Liver (tissue), 9 donors: Measurements from ENCODE around the gene VN1R2. TPM values are rescaled to one million over a fixed set of nuclear protein-coding genes. Genes with fewer than 3 reads are reported as not detected.
"Not testable (repeated sequence)": the region's sequence is repeated elsewhere in the genome, so short reads cannot be mapped to it uniquely, and the experiment has no call there.

Experiments
- DNase-seq: peaks from one replicate; pipeline ENCODE4 v3.0.0-alpha.2; 2017; ENCODE audit warnings: low spot score
- H3K27ac ChIP-seq, 2 donors: one replicate each; pipeline ENCODE4 v1.7.0; 2013; ENCODE audit warnings: inconsistent platforms in 2 of 2, low read length in 2 of 2, control low read depth in 1 of 2, low read depth in 1 of 2, mild to moderate bottlenecking in 1 of 2
- H3K27me3 ChIP-seq, 4 donors: one replicate each; pipeline versions ENCODE4 v1.6.1 to v1.7.0; 2013; ENCODE audit warnings: low read length in 3 of 4, inconsistent platforms in 1 of 4, mild to moderate bottlenecking in 1 of 4, moderate library complexity in 1 of 4; ENCODE audit not compliant: control insufficient read depth in 4 of 4, insufficient read depth in 4 of 4
- H3K36me3 ChIP-seq, 4 donors: one replicate each; pipeline versions ENCODE4 v1.6.1 to v1.7.0; 2013; ENCODE audit warnings: low read length in 3 of 4, mild to moderate bottlenecking in 3 of 4, low read depth in 1 of 4, moderate library complexity in 1 of 4; ENCODE audit not compliant: control insufficient read depth in 4 of 4, insufficient read depth in 3 of 4
- H3K4me1 ChIP-seq, 4 donors: one replicate each; pipeline versions ENCODE4 v1.6.1 to v1.7.0; 2013; ENCODE audit warnings: low read length in 3 of 4, mild to moderate bottlenecking in 3 of 4, moderate library complexity in 1 of 4; ENCODE audit not compliant: control insufficient read depth in 4 of 4, insufficient read depth in 4 of 4
- H3K4me3 ChIP-seq, 3 donors: one replicate each; pipeline versions ENCODE4 v1.6.1 to v1.7.0; 2013; ENCODE audit warnings: low read length in 3 of 3, control low read depth in 1 of 3, low read depth in 1 of 3, mild to moderate bottlenecking in 1 of 3
- H3K9ac ChIP-seq, 2 donors: one replicate each; pipeline ENCODE4 v1.7.0; 2013; ENCODE audit warnings: low read length in 2 of 2, mild to moderate bottlenecking in 2 of 2, moderate library complexity in 2 of 2, control low read depth in 1 of 2, low read depth in 1 of 2
- H3K9me3 ChIP-seq, 4 donors: one replicate each; pipeline versions ENCODE4 v1.6.1 to v1.7.0; 2013; ENCODE audit warnings: low read length in 3 of 4; ENCODE audit not compliant: control insufficient read depth in 4 of 4
- ATF3 ChIP-seq: IDR thresholded peaks from 2 replicates; pipeline ENCODE4 v1.6.1; 2016; ENCODE audit warnings: antibody characterized with exemption
- CTCF ChIP-seq: fragments of 150-350 bp; IDR thresholded peaks from 2 replicates; pipeline ENCODE4 v1.5.1; 2017; ENCODE audit warnings: improper control_type of control experiment, low read depth, low read length; ENCODE audit not compliant: missing input control
- EGR1 ChIP-seq, 2 donors: IDR thresholded peaks; 2 replicates each; pipeline ENCODE4 v1.6.1; 2016 to 2018; ENCODE audit warnings: antibody characterized with exemption in 2 of 2, low read depth in 2 of 2
- FOXA1 ChIP-seq: IDR thresholded peaks from 2 replicates; pipeline ENCODE4 v1.6.1; 2016; ENCODE audit warnings: antibody characterized with exemption
- GABPA ChIP-seq, 2 donors: IDR thresholded peaks in 1 of 2; conservative IDR thresholded peaks in 1 of 2; 2 replicates each; pipeline ENCODE4 v1.6.1; 2016; ENCODE audit warnings: antibody characterized with exemption in 2 of 2, mild to moderate bottlenecking in 1 of 2, moderate library complexity in 1 of 2
- HNF4A ChIP-seq, 2 donors: conservative IDR thresholded peaks; 2 replicates each; pipeline ENCODE4 v1.6.1; 2016; ENCODE audit warnings: antibody characterized with exemption in 2 of 2, mild to moderate bottlenecking in 2 of 2
- JUND ChIP-seq, 2 donors: IDR thresholded peaks; 2 replicates each; pipeline ENCODE4 v1.6.1; 2016; ENCODE audit warnings: antibody characterized with exemption in 2 of 2
- MAX ChIP-seq: IDR thresholded peaks from 2 replicates; pipeline ENCODE4 v1.6.1; 2016; ENCODE audit warnings: antibody characterized with exemption
- NR2F2 ChIP-seq: IDR thresholded peaks from 2 replicates; pipeline ENCODE4 v1.6.1; 2016; ENCODE audit warnings: antibody characterized with exemption
- RAD21 ChIP-seq, 2 donors: IDR thresholded peaks; 2 replicates each; pipeline ENCODE4 v1.6.1; 2016; ENCODE audit warnings: antibody characterized with exemption in 2 of 2, mild to moderate bottlenecking in 2 of 2
- REST ChIP-seq: IDR thresholded peaks from 2 replicates; pipeline ENCODE4 v1.6.1; 2016; ENCODE audit warnings: antibody characterized with exemption, mild to moderate bottlenecking
- RXRA ChIP-seq, 2 donors: IDR thresholded peaks; 2 replicates each; pipeline ENCODE4 v1.6.1; 2017 to 2018; ENCODE audit warnings: antibody characterized with exemption in 2 of 2, mild to moderate bottlenecking in 1 of 2
- SP1 ChIP-seq: IDR thresholded peaks from 2 replicates; pipeline ENCODE4 v1.6.1; 2018; ENCODE audit warnings: antibody characterized with exemption, mild to moderate bottlenecking
- TAF1 ChIP-seq: conservative IDR thresholded peaks from 2 replicates; pipeline ENCODE4 v1.6.1; 2016; ENCODE audit warnings: antibody characterized with exemption, mild to moderate bottlenecking
- YY1 ChIP-seq: IDR thresholded peaks from 2 replicates; pipeline ENCODE4 v1.6.1; 2016; ENCODE audit warnings: antibody characterized with exemption, mild to moderate bottlenecking
- ZBTB33 ChIP-seq: IDR thresholded peaks from 2 replicates; pipeline ENCODE4 v1.6.1; 2016; ENCODE audit warnings: antibody characterized with exemption
- WGBS: extraction: QIAGEN DNeasy Blood & Tissue Kit; methylation state at CpG from one replicate; pipeline ENCODE4 v1.1.7; 2013; 5-methylcytosine and 5-hydroxymethylcytosine counted together
- polyA plus RNA-seq, 2 donors: library from polyadenylated mRNA; stranded (reverse) in 1 of 2; unstranded in 1 of 2; fragments of 200-250 nt in 1 of 2; fragments of >200 nt in 1 of 2; fragmentation: Nextera tagmentation in 1 of 2; extraction: Ambion mirVana in 1 of 2; gene quantifications; one replicate each; pipeline versions ENCODE4 v1.2.1 to v1.2.3, GENCODE V29; 2013 to 2015
- total RNA-seq, 2 donors: library from RNA; depleted of rRNA; stranded (reverse); fragments of >200 nt; gene quantifications; one replicate each; pipeline ENCODE4 v1.2.3, GENCODE V29; 2014
- donor health status: healthy.
- donor health status: healthy.
- donor health status: healthy.
- donor health status: healthy.
- donor health status: healthy.

VN1R2 gene
- total and polyA plus RNA-seq, 4 donors: not detected

GRCh38 chr19:53301341-53301740 is 43.2 kb downstream of the VN1R2 start:
- peaks cover 0 to 11% (median 5%) of the 10 kb centered on the region in 4 donors for H3K9me3 ChIP-seq
- H3K4me3 ChIP-seq, H3K9ac ChIP-seq, H3K27me3 ChIP-seq, H3K36me3 ChIP-seq, DNase-seq, H3K27ac ChIP-seq, H3K4me1 ChIP-seq: not testable (repeated sequence)
- 55% methylated on average over 2 of the region's 8 CpGs for WGBS

GRCh38 chr19:53308339-53308811 is 50.3 kb downstream of the VN1R2 start:
- peaks cover 15 to 22% (median 17%) of the 10 kb centered on the region in 4 donors for H3K9me3 ChIP-seq
- H3K27ac ChIP-seq: no peak overlapping the region
- no peaks in the 10 kb centered on the region for H3K36me3 ChIP-seq
- H3K9ac ChIP-seq: no peak overlapping the region
- H3K27me3 ChIP-seq: peaks cover 0 to 3% (median under 1%) of the 10 kb centered on the region in 4 donors
- H3K4me1 ChIP-seq: no peaks in the 10 kb centered on the region
- TF ChIP-seq ATF3 (no peak), REST (no peak), HNF4A (conservative IDR thresholded peaks at IDR 0.05) (no peak), NR2F2 (no peak), RXRA (IDR thresholded peaks at IDR 0.05) (no peak), YY1 (no peak), RAD21 (IDR thresholded peaks at IDR 0.05) (peak; percentile 22 to 55), EGR1 (IDR thresholded peaks at IDR 0.05; ENCODE audit: low read depth in 2 of 2) (no peak), GABPA (IDR thresholded peaks at IDR 0.05 in 1 of 2, conservative IDR thresholded peaks at IDR 0.05 in 1 of 2) (no peak), MAX (no peak), JUND (IDR thresholded peaks at IDR 0.05) (no peak), FOXA1 (no peak), ZBTB33 (no peak), TAF1 (no peak), SP1 (no peak), CTCF (peak; percentile 8)
- WGBS: 8% methylated on average over 32 of the region's 32 CpGs
- peak; percentile 35 for DNase-seq
- H3K4me3 ChIP-seq: peak overlapping the region; percentile 21 to 41 (median 23)

Other genes starting within 250 kb of the VN1R2 start
- not detected for gene ERVV-1, start 244.4 kb upstream of the VN1R2 start, total RNA-seq
- gene ERVV-1, start 244.4 kb upstream of the VN1R2 start, polyA plus RNA-seq: not detected
- not detected for gene ERVV-2, start 213.6 kb upstream of the VN1R2 start, total RNA-seq
- not detected for gene ERVV-2, start 213.6 kb upstream of the VN1R2 start, polyA plus RNA-seq
- 10 to 100 TPM in 1 of 2 donors, 1 to 10 TPM in 1; 9.2 to 30.1 TPM for gene ZNF160, start 154.9 kb upstream of the VN1R2 start, total RNA-seq
- gene ZNF160, start 154.9 kb upstream of the VN1R2 start, polyA plus RNA-seq: 1 to 10 TPM; 6.3 to 6.7 TPM
- gene ZNF415, start 125.4 kb upstream of the VN1R2 start, total RNA-seq: 1 to 10 TPM; 1.3 to 2.4 TPM
- gene ZNF415, start 125.4 kb upstream of the VN1R2 start, polyA plus RNA-seq: 1 to 10 TPM in 1 of 2 donors, under 1 TPM in 1; 0.65 to 1.1 TPM
- gene ZNF347, start 99.2 kb upstream of the VN1R2 start, total RNA-seq: 1 to 10 TPM; 2.9 to 4.8 TPM
- gene ZNF347, start 99.2 kb upstream of the VN1R2 start, polyA plus RNA-seq: under 1 TPM; 0.55 to 0.83 TPM
- 1 to 10 TPM in 1 of 2 donors, under 1 TPM in 1; 0.50 to 1.0 TPM for gene ZNF665, start 64.9 kb upstream of the VN1R2 start, total RNA-seq
- under 1 TPM; 0.09 to 0.29 TPM for gene ZNF665, start 64.9 kb upstream of the VN1R2 start, polyA plus RNA-seq
- 1 to 10 TPM; 1.8 to 6.8 TPM for gene ZNF677, start 3.4 kb upstream of the VN1R2 start, total RNA-seq
- 1 to 10 TPM; 1.0 to 1.1 TPM for gene ZNF677, start 3.4 kb upstream of the VN1R2 start, polyA plus RNA-seq
- not detected for gene VN1R4, start 9.4 kb downstream of the VN1R2 start, total RNA-seq
- gene VN1R4, start 9.4 kb downstream of the VN1R2 start, polyA plus RNA-seq: not detected
- gene ZNF845, start 75.5 kb downstream of the VN1R2 start, total RNA-seq: 1 to 10 TPM; 2.3 to 5.8 TPM
- gene ZNF845, start 75.5 kb downstream of the VN1R2 start, polyA plus RNA-seq: under 1 TPM; 0.68 to 0.74 TPM
- 1 to 10 TPM; 1.7 to 5.2 TPM for gene ZNF525, start 107.4 kb downstream of the VN1R2 start, total RNA-seq
- 1 to 10 TPM; 1.1 to 1.2 TPM for gene ZNF525, start 107.4 kb downstream of the VN1R2 start, polyA plus RNA-seq
- 1 to 10 TPM; 8.0 to 8.5 TPM for gene ZNF765, start 136.9 kb downstream of the VN1R2 start, total RNA-seq
- 1 to 10 TPM; 1.3 to 2.4 TPM for gene ZNF765, start 136.9 kb downstream of the VN1R2 start, polyA plus RNA-seq
- 1 to 10 TPM; 6.2 to 6.3 TPM for gene ZNF761, start 173.7 kb downstream of the VN1R2 start, total RNA-seq
- 1 to 10 TPM; 2.7 to 4.0 TPM for gene ZNF761, start 173.7 kb downstream of the VN1R2 start, polyA plus RNA-seq
- gene ZNF813, start 209.4 kb downstream of the VN1R2 start, total RNA-seq: 1 to 10 TPM; 1.9 to 4.1 TPM
- under 1 TPM; 0.35 to 0.57 TPM for gene ZNF813, start 209.4 kb downstream of the VN1R2 start, polyA plus RNA-seq